ENCODE measurements around the gene A3GALT2.

The A3GALT2 gene

GRCh38 chr1:33331444-33332356 lies 10.8 kb upstream of the A3GALT2 start:
- DNase-seq (ENCODE audit: extremely low spot score) = no peak
- POLR2A ChIA-PET = no interaction called here
- no peak for TF ChIP-seq CTCF (IDR thresholded peaks at IDR 0.05; ENCODE audit: control extremely low read depth, extremely low read depth, low read depth, missing control alignments)
- CTCF ChIA-PET = interaction anchor here (1.4 to 1.8 kb wide), 2 partner anchors 10 to 11 kb away, joined by 3 to 7 read pairs; partner anchors contain the start of gene A3GALT2

GRCh38 chr1:33330906-33331305 lies 10.0 kb upstream of the A3GALT2 start:
- TF ChIP-seq CTCF (IDR thresholded peaks at IDR 0.05; ENCODE audit: control extremely low read depth, extremely low read depth, low read depth, missing control alignments) = no peak
- ChIA-PET POLR2A (no interaction called here), CTCF (interaction anchor here (1.2 to 1.8 kb wide), 3 partner anchors 11 to 35 kb away, joined by 3 to 7 read pairs (median 5); partner anchors contain the start of gene A3GALT2)
- DNase-seq (ENCODE audit: extremely low spot score) = no peak

- CTCF ChIA-PET = interaction anchor here (1.1 to 3.2 kb wide), 5 partner anchors 10 to 42 kb away, joined by 3 to 17 read pairs (median 5); partner anchors contain the start of gene A3GALT2
- TF ChIP-seq CTCF (IDR thresholded peaks at IDR 0.05; ENCODE audit: control extremely low read depth, extremely low read depth, low read depth, missing control alignments) = no peak
- DNase-seq (ENCODE audit: extremely low spot score) = no peak
Observed at GRCh38 chr1:33330361-33330890, 9.5 kb upstream of the A3GALT2 start.

GRCh38 chr1:33329600-33330305 lies 8.9 kb upstream of the A3GALT2 start:
- CTCF ChIA-PET = interaction anchor here (1.1 to 3.2 kb wide), 6 partner anchors 9 to 43 kb away, joined by 3 to 17 read pairs (median 4); no protein-coding TSS in a partner anchor
- POLR2A ChIA-PET = no interaction called here
- DNase-seq (ENCODE audit: extremely low spot score) = no peak
- no peak for TF ChIP-seq CTCF (IDR thresholded peaks at IDR 0.05; ENCODE audit: control extremely low read depth, extremely low read depth, low read depth, missing control alignments)

More at GRCh38 chr1:33330361-33330890, 9.5 kb upstream of the A3GALT2 start:
- POLR2A ChIA-PET = no interaction called here

- POLR2A ChIA-PET = no interaction called here
- no peak for DNase-seq (ENCODE audit: extremely low spot score)
- CTCF ChIA-PET = interaction anchor here (1.4 to 3.2 kb wide), 5 partner anchors 10 to 33 kb away, joined by 4 to 17 read pairs (median 7); no protein-coding TSS in a partner anchor
- no peak for TF ChIP-seq CTCF (IDR thresholded peaks at IDR 0.05; ENCODE audit: control extremely low read depth, extremely low read depth, low read depth, missing control alignments)
Observed at GRCh38 chr1:33328817-33329216, 7.9 kb upstream of the A3GALT2 start.
